ENCODE measurements around the gene UQCR11.

DNA sequence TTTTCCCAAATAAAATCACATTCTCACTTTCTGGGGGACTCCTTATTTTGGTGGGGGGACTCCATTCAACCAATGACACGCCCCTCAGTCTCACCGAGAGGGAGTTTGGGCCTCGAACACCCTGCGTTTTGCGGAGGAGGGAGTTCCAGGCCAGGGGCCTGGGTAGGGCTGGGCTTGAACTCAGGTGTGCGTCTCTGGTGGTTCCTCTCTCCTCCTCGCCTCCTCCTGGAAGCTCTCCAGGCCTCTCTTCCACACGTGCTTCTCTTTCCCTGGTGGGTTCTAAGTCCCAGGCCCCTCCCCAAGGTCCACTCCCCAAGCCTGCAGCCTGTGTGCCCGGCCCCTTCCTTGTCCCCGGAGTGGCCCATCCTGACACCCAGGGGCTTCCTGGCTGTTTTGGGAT lies 51.8 kb downstream of the UQCR11 start:
- TF ChIP-seq POLR2A (IDR thresholded peaks at IDR 0.05; ENCODE audit: low read depth, low read length) (no peak), MYC (IDR thresholded peaks at IDR 0.05; ENCODE audit: low read depth, low read length) (no peak), CTCF (IDR thresholded peaks at IDR 0.05; ENCODE audit: extremely low read depth in 1 of 2, insufficient read depth in 1 of 2, low read depth in 1 of 2, low read length in 2 of 2) (no peak), EZH2 (IDR thresholded peaks at IDR 0.05; ENCODE audit: borderline replicate concordance, low read depth, low read length, severe bottlenecking) (no peak), GATA2 (IDR thresholded peaks at IDR 0.05; ENCODE audit: insufficient read depth, insufficient read length, low read depth, low read length) (no peak), POLR2AphosphoS5 (IDR thresholded peaks at IDR 0.05; ENCODE audit: insufficient read depth, low read depth, low read length) (no peak), FOS (IDR thresholded peaks at IDR 0.05; ENCODE audit: borderline replicate concordance, insufficient read depth, low read length) (no peak), JUN (IDR thresholded peaks at IDR 0.05; ENCODE audit: borderline replicate concordance, insufficient read depth, insufficient read length, low read depth) (no peak)
- TF ChIP-seq, protein P1, sequence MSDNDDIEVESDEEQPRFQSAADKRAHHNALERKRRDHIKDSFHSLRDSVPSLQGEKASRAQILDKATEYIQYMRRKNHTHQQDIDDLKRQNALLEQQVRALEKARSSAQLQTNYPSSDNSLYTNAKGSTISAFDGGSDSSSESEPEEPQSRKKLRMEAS (IDR thresholded peaks at IDR 0.05; ENCODE audit: insufficient read depth, insufficient read length), result no peak
